ENCODE results near the gene INPP4B. TPM values are rescaled to one million over a fixed set of nuclear protein-coding genes. Genes with fewer than 3 reads are reported as not detected.
A peak's percentile ranks its signal among the peaks of the same experiment; 100 is the strongest.
"Not testable (repeated sequence)": the region's sequence is repeated elsewhere in the genome, so short reads cannot be mapped to it uniquely, and the experiment has no call there.

INPP4B gene
- total RNA-seq, 3 donors from 2014 or later = 15.8 to 113 (median 93.4) TPM

- no peaks in the 10 kb centered on the region for H3K9me3 ChIP-seq
- peaks cover 0 to 7% of the 10 kb centered on the region in 2 donors for H3K4me1 ChIP-seq
- TF ChIP-seq, protein P1, sequence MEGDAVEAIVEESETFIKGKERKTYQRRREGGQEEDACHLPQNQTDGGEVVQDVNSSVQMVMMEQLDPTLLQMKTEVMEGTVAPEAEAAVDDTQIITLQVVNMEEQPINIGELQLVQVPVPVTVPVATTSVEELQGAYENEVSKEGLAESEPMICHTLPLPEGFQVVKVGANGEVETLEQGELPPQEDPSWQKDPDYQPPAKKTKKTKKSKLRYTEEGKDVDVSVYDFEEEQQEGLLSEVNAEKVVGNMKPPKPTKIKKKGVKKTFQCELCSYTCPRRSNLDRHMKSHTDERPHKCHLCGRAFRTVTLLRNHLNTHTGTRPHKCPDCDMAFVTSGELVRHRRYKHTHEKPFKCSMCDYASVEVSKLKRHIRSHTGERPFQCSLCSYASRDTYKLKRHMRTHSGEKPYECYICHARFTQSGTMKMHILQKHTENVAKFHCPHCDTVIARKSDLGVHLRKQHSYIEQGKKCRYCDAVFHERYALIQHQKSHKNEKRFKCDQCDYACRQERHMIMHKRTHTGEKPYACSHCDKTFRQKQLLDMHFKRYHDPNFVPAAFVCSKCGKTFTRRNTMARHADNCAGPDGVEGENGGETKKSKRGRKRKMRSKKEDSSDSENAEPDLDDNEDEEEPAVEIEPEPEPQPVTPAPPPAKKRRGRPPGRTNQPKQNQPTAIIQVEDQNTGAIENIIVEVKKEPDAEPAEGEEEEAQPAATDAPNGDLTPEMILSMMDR (IDR thresholded peaks at IDR 0.05) = no peak
- TF ChIP-seq POLR2A (IDR thresholded peaks at IDR 0.05) (no peak), POLR2AphosphoS5 (IDR thresholded peaks at IDR 0.05) (no peak)
- H3K36me3 ChIP-seq = no peaks in the 10 kb centered on the region
- intact Hi-C loops (cut with DNase I; ENCODE audit: low total_unique reads) = no loop called here
- H3K4me3 ChIP-seq = peak overlapping the region in 1 of 3 donors; percentile 0
- DNase-seq (ENCODE audit: low spot score in 2 of 2) = peak in 1 of 2 donors; percentile 35
- no peaks in the 10 kb centered on the region for H3K27me3 ChIP-seq
- peak overlapping the region in 1 of 2 donors; percentile 62 for H3K27ac ChIP-seq
Measured at GRCh38 chr4:142817442-142817841, 28.7 kb downstream of the INPP4B start.

GRCh38 chr4:142815834-142816233, 30.3 kb downstream of the INPP4B start:
- Histone ChIP-seq H3K27ac (no peak overlapping the region), H3K4me3 (no peak overlapping the region), H3K9me3 (no peaks in the 10 kb centered on the region), H3K4me1 (peaks cover 0 to 7% of the 10 kb centered on the region in 2 donors), H3K36me3 (no peaks in the 10 kb centered on the region), H3K27me3 (no peaks in the 10 kb centered on the region)
- TF ChIP-seq, protein P1 (IDR thresholded peaks at IDR 0.05) = no peak
- TF ChIP-seq POLR2AphosphoS5 (IDR thresholded peaks at IDR 0.05) (no peak), POLR2A (IDR thresholded peaks at IDR 0.05) (no peak)
- no peak for DNase-seq (ENCODE audit: low spot score in 2 of 2)
- intact Hi-C loops (cut with DNase I; ENCODE audit: low total_unique reads) = no loop called here

DNA sequence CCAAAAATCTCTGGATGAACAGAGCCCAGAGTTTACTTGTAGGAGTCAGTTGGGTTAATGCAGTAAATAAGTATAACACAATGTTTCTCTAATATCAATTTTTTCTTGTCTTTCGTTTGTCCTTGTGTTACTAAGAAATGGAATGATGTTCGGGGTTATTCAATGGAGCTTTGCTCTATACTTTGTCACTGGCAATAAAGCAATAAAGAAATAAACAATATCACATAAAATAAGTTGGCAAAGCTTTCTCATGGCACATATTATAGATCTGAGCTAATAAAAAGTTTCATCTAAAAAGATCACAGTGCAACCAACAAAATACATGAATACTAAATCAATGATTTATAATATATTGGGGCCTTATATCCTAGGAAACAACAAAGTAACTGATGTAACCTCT, 32.7 kb downstream of the INPP4B start:
- Histone ChIP-seq H3K4me3 (no peak overlapping the region), H3K27ac (no peak overlapping the region), H3K36me3 (no peaks in the 10 kb centered on the region), H3K4me1 (peaks cover 0 to 7% of the 10 kb centered on the region in 2 donors), H3K27me3 (no peaks in the 10 kb centered on the region), H3K9me3 (no peaks in the 10 kb centered on the region)
- no peak for DNase-seq (ENCODE audit: low spot score in 2 of 2)
- TF ChIP-seq, protein P1 (IDR thresholded peaks at IDR 0.05) = no peak
- TF ChIP-seq POLR2A (IDR thresholded peaks at IDR 0.05) (no peak), POLR2AphosphoS5 (IDR thresholded peaks at IDR 0.05) (no peak)
- intact Hi-C loops (cut with DNase I; ENCODE audit: low total_unique reads) = no loop called here

DNA sequence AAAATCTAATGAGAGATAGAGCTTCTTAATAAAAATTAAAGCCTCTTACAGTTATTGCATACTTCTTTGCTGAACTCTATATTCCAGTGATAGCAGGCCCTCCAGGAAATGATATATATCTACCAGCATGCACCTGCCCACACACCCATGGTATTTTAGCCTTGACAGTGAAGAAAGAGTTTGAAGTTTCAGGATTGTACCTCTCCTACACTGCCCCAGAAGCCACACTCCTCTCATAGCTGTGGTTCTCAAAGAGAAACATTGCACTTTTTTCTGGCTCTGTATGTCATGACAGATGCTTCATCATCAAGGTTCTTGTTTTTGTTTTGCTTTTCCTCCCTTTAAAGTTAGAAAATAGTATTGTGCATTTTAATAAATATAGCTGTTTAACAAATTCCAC, 34.0 kb downstream of the INPP4B start:
- Histone ChIP-seq H3K27me3 (no peaks in the 10 kb centered on the region), H3K9me3 (no peaks in the 10 kb centered on the region), H3K36me3 (no peaks in the 10 kb centered on the region), H3K27ac (no peak overlapping the region), H3K4me1 (no peaks in the 10 kb centered on the region), H3K4me3 (no peak overlapping the region)
- no peak for TF ChIP-seq POLR2AphosphoS5 (IDR thresholded peaks at IDR 0.05)
- DNase-seq (ENCODE audit: low spot score in 2 of 2) = no peak
- intact Hi-C loops (cut with DNase I; ENCODE audit: low total_unique reads) = no loop called here

DNA sequence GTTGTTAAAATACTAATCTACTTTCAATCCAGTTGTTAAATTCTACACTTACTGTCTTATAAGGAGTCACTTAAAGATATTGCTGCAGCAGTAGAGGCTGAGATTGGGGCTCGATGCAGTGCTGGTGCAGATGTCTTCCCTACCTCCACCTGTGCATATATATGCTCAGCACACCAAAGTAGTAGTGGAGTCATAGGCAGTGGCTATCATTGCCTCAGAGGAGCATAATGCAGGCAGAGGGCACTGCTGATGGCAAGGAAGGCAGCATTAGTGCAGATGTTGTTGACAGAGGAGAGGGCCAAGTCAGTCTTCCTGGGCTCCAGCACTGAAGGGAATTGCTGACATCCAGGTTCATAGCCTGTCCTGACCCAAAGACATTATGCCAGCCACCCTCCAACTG, 35.1 kb downstream of the INPP4B start:
- no peaks in the 10 kb centered on the region for H3K9me3 ChIP-seq
- TF ChIP-seq POLR2A (IDR thresholded peaks at IDR 0.05) (no peak), POLR2AphosphoS5 (IDR thresholded peaks at IDR 0.05) (no peak)
- TF ChIP-seq, protein P1 (IDR thresholded peaks at IDR 0.05) = no peak
- no peaks in the 10 kb centered on the region for H3K27me3 ChIP-seq
- no peak overlapping the region for H3K27ac ChIP-seq
- no peak overlapping the region for H3K4me3 ChIP-seq
- H3K4me1 ChIP-seq = no peaks in the 10 kb centered on the region
- H3K36me3 ChIP-seq = no peaks in the 10 kb centered on the region
- intact Hi-C loops (cut with DNase I; ENCODE audit: low total_unique reads) = no loop called here
- DNase-seq (ENCODE audit: low spot score in 2 of 2) = no peak

DNA sequence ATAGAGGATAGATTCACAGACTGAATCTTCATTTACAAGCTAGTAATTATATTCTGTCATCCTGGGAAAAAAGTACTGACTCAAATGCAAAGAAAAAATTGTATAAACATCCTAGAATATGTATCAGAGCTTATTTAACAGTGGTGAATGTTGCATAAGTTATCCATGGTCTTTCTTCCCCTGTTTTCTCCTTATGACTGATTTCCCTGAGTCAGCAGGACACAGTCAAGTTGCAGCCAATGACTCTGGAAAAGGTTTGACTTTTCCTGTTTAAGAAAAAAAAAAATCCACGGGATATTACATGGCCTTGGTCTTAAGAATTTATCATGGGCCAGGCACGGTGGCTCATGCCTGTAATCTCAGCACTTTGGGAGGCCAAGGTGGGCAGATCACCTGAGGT, 36.5 kb downstream of the INPP4B start:
- H3K27ac ChIP-seq = no peak overlapping the region
- H3K4me3 ChIP-seq = no peak overlapping the region
- no peaks in the 10 kb centered on the region for H3K9me3 ChIP-seq
- TF ChIP-seq POLR2AphosphoS5 (IDR thresholded peaks at IDR 0.05) (no peak), POLR2A (IDR thresholded peaks at IDR 0.05) (no peak)
- TF ChIP-seq, protein P1 (IDR thresholded peaks at IDR 0.05) = no peak
- H3K36me3 ChIP-seq = no peaks in the 10 kb centered on the region
- DNase-seq (ENCODE audit: low spot score in 2 of 2) = no peak
- intact Hi-C loops (cut with DNase I; ENCODE audit: low total_unique reads) = no loop called here
- H3K27me3 ChIP-seq = no peaks in the 10 kb centered on the region
- no peaks in the 10 kb centered on the region for H3K4me1 ChIP-seq

DNA sequence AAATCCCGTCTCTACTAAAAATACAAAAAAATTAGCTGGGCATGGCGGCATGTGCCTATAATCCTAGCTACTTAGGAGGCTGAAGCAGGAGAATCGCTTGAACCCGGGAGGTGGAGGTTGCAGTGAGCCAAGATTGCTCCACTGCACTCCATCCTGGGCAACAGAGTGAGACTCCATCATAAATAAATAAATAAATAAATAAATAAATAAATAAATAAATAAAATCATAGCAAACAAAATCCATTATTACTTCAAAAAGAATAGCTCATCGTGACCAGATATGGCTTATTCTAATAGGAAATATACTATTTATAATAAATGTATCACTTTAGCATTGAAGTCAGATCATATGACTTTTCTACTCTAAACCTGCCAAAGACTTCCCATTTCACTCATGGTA, 42.2 kb downstream of the INPP4B start:
- H3K36me3 ChIP-seq; H3K9me3 ChIP-seq; H3K27ac ChIP-seq; H3K4me1 ChIP-seq; intact Hi-C loops (cut with DNase I; ENCODE audit: low total_unique reads); H3K27me3 ChIP-seq; H3K4me3 ChIP-seq; DNase-seq (ENCODE audit: low spot score in 2 of 2): not testable (repeated sequence)

All from breast epithelium (tissue), 4 donors.